HG03442 (cell line): ENCODE measurements around the gene STK16.

Experiments
- ATAC-seq: cut with Tn5 transposase; IDR thresholded peaks from one replicate; pipeline ENCODE4 v1.9.1; 2021; ENCODE audit warnings: mild to moderate bottlenecking, moderate library complexity; ENCODE audit not compliant: unreplicated experiment

STK16 gene

GRCh38 chr2:219268294-219268693, 23.0 kb downstream of the STK16 start:
- ATAC-seq: no peak

- no peak for ATAC-seq
Observed at GRCh38 chr2:219269362-219270054, 24.2 kb downstream of the STK16 start.

- ATAC-seq: no peak
Observed at GRCh38 chr2:219270055-219270372, 24.7 kb downstream of the STK16 start.

GRCh38 chr2:219271021-219271420, 25.7 kb downstream of the STK16 start:
- ATAC-seq: no peak

GRCh38 chr2:219272356-219272755, 27.1 kb downstream of the STK16 start:
- ATAC-seq: no peak

- ATAC-seq: no peak
Observed at GRCh38 chr2:219272995-219273394, 27.7 kb downstream of the STK16 start.

GRCh38 chr2:219273937-219274336, 28.7 kb downstream of the STK16 start:
- ATAC-seq: no peak

- ATAC-seq: no peak
Observed at GRCh38 chr2:219274361-219274921, 29.2 kb downstream of the STK16 start.

GRCh38 chr2:219277703-219278654, 32.7 kb downstream of the STK16 start:
- ATAC-seq: peak; percentile 24

- ATAC-seq: no peak
Observed at GRCh38 chr2:219278655-219279150, 33.4 kb downstream of the STK16 start.

GRCh38 chr2:219279151-219279915, 34.1 kb downstream of the STK16 start, which contains the start of gene DNAJB2:
Gene DNAJB2 (plus strand): TSS chr2:219279366. CDS start chr2:219279834, 468 bp downstream.
- peak; percentile 89 for ATAC-seq

- no peak for ATAC-seq
Observed at GRCh38 chr2:219279916-219280516, 34.7 kb downstream of the STK16 start.

GRCh38 chr2:219280651-219281050, 35.4 kb downstream of the STK16 start:
- ATAC-seq: no peak

- no peak for ATAC-seq
Observed at GRCh38 chr2:219281588-219281987, 36.3 kb downstream of the STK16 start.

GRCh38 chr2:219282375-219282774, 37.1 kb downstream of the STK16 start:
- no peak for ATAC-seq

- ATAC-seq: no peak
Observed at GRCh38 chr2:219282943-219283581, 37.8 kb downstream of the STK16 start.

GRCh38 chr2:219284501-219285372, 39.5 kb downstream of the STK16 start:
- ATAC-seq: no peak

GRCh38 chr2:219285373-219285735, 40.1 kb downstream of the STK16 start:
- ATAC-seq: no peak

- ATAC-seq: no peak
Observed at GRCh38 chr2:219285894-219286425, 40.7 kb downstream of the STK16 start.
